Globus pallidus (tissue), 1 donor: ENCODE results near the gene C4orf46.

ENCODE experiments used
- DNase-seq: peaks from one replicate; pipeline ENCODE4 v3.0.0-alpha.2; 2015; ENCODE audit warnings: low spot score

The C4orf46 gene

GRCh38 chr4:158652920-158653319 is 18.8 kb downstream of the C4orf46 start:
- no peak for DNase-seq

DNA sequence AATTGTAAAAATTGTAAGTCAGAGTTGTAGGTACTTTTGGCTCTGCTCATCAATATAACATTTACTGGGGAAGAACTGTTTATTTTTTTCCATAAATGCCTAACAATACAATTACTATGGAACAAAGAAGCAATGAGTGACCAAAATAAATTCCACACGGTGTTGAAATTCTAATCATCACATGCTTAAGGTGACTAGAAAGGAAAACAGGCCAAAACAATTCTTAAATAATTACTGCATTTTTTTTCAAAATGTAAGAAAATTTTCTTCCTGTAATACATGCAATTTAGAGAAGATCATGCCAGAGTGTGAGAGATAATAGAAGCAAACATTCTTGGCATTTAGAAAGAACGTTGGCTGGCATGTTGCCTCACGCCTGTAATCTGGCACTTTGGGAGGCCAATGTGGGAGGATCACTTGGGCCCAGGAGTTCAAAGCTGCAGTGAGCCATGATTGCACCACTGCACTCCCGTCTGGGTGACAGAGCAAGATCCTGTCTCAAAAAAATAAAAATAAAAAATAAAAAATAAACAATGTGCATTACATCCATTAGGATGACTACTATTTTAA is 22.5 kb downstream of the C4orf46 start:
- DNase-seq: no peak

DNA sequence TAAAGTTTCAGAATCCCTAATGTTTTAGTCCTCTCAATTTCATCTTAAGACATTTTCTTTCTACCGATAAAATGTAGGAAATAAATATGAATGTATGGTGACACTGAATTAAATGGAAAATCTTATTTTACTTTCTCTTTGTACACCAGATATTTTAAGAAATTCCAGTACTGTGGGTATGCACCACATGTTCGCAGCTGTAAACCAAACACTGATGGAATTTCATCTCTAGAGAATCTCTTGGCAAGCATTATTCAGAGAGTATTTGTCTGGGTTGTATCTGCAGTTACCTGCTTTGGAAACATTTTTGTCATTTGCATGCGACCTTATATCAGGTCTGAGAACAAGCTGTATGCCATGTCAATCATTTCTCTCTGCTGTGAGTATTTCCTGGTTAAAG is 26.9 kb downstream of the C4orf46 start:
- DNase-seq: no peak

DNA sequence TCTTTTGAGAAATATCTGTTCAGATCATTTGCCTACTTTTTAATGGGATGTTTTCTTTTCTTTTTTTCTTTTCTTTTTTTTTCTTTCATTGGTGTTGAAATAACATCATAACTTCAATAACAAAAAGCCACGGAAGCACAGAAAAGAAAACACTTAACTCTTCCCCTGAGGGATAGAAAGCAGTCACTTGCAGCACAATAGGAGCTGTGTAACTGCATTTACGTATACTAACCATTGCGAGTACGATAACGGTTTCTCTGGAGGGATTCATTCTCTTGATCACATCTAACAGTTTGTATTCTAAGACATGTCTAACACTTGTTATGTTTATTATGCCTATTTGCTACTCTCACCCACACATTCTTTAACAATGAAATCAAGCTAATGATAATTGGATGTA is 27.3 kb downstream of the C4orf46 start:
- no peak for DNase-seq

DNA sequence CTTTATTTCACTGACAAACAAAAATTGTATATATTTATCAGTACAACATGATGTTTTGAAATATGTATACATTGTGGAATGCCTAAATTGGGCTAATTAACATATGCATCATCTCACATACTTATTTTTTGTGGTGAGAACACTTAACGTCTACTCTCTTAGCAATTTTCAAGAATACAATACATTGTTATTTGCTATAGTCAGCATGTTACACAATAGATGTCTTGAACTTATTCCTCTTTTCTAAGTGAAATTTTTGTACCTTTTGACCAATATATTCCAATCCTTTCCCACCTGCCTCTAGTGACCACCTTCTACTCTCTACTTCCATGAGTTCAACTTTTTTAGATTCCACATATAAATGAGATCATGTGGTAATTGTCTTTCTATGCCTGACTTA is 35.1 kb downstream of the C4orf46 start:
- DNase-seq: no peak

DNA sequence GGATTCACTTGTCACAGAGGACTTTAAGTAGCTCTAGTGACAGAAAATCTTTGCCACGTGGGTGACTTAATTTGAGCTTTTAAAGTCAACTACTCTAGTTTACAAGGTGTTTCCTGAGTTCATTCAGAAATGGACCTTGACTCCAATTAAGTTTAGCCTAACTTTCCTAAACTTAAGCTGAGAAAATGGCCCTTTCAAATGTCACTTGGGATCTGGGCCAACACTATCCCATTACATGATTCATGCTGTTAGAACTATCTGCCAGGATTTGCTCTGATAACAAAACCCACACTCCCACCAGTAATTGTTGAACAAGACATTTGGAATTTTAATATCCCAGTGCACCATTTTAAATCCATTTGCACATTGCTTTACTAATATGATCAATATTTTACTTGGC is 40.8 kb downstream of the C4orf46 start:
- no peak for DNase-seq

DNA sequence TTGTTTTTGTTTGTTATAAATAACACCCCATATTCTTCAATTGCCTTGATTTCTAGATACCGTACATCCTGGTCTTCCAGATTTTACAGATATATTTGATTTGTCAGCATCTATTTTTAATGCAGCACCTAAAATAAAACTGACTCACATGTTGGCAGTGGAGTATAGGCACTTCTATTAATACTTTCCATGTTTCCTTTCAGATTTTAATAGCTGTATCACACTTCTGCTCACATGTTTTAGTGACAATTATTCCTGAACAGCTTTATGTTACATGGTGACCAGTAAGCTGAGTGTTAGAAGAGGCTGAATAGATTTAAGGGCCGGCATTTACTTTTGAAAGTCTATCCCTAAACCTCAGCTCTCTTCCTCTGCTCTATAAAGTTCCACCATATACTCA is 46.1 kb downstream of the C4orf46 start:
- no peak for DNase-seq

DNA sequence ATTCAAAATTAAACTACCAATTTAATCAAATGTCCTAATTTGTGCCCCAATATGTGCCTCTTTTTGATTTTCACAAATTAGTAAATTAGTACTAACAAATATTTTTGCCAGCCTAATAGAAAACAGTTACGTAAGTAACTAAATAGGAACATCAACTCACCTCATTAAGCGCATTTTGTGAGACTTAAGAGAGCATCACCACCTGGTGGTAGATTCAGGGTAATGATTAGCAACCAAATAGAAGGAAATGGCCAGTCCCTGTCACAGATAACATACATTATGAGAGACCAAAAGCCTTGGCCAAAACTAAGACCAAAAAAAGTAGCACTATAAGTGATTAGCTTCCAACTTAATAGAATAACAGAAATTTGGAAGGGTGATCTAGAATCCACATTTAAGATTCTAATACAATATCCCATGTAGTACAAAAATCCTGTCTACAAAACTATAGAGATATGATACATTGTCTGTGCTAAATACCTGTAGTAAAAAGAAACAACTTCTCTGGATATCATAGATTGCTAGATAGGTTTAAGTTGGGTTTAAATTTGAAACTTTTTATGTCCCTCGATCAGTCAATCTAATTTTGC is 46.7 kb downstream of the C4orf46 start:
- DNase-seq: peak; percentile 43

GRCh38 chr4:158622251-158622650 is 49.4 kb downstream of the C4orf46 start:
- DNase-seq: no peak

GRCh38 chr4:158621729-158622128 is 50.0 kb downstream of the C4orf46 start:
- DNase-seq: no peak

DNA sequence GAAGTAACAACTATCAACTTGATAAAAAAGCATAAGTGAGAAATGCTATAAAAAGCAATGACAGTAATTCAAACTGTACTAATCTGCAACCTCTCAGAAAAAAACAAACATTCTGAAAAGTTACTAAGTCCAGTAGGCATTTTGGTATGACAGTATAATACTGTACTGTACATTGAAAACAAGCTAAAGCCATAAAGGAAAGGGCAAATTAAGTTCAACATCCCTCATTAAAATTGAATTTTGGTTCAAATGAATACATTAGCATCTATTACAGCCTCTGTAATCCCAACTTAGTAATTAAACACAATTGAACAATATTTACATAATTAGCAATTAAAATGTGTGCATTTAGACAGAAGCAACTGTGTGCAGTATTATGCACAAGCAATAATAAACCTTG is 53.7 kb downstream of the C4orf46 start:
- DNase-seq: no peak
